ENCODE results near the gene KMT2C.

KMT2C gene

GRCh38 chr7:152128252-152128651 lies 307.6 kb downstream of the KMT2C start:
- Histone ChIP-seq H3K9me3 (replicated peaks; ENCODE audit: insufficient read depth, low read length) (no peaks in the 10 kb centered on the region), H4K20me1 (ENCODE audit: insufficient read depth, low read length) (no peaks in the 10 kb centered on the region), H3K9ac (ENCODE audit: low read length) (no peak overlapping the region), H3K4me2 (ENCODE audit: low read depth, low read length) (no peak overlapping the region), H3K4me1 (ENCODE audit: low read length) (no peaks in the 10 kb centered on the region), H3K9me2 (replicated peaks; ENCODE audit: insufficient read depth, low read length) (no peaks in the 10 kb centered on the region), H3K27ac (ENCODE audit: low read length) (no peak overlapping the region), H2AFZ (ENCODE audit: low read length) (no peak overlapping the region), H3K36me3 (replicated peaks; ENCODE audit: insufficient read depth, low read length) (peaks cover 6% of the 10 kb centered on the region; the same call in 1 of the 2 replicates), H3K79me2 (ENCODE audit: low read length) (no peaks in the 10 kb centered on the region), H3K4me3 (ENCODE audit: low read length) (no peak overlapping the region), H3K27me3 (replicated peaks; ENCODE audit: insufficient read depth, low read length) (no peaks in the 10 kb centered on the region), H3F3A (ENCODE audit: insufficient read depth, low read length) (no peaks in the 10 kb centered on the region)
- TF ChIP-seq EZH2 (optimal IDR thresholded peaks at IDR 0.05; ENCODE audit: low read depth, low read length) = no peak
- TF ChIP-seq EZH2phosphoT487 (IDR thresholded peaks at IDR 0.05; ENCODE audit: low read length) = no peak
- no peak for TF ChIP-seq CTCF (IDR thresholded peaks at IDR 0.05; ENCODE audit: low read length)
- DNase-seq = no peak

- Histone ChIP-seq H4K20me1 (ENCODE audit: insufficient read depth, low read length) (no peaks in the 10 kb centered on the region), H3K9me2 (replicated peaks; ENCODE audit: insufficient read depth, low read length) (no peaks in the 10 kb centered on the region), H3K9me3 (replicated peaks; ENCODE audit: insufficient read depth, low read length) (no peaks in the 10 kb centered on the region), H3K27ac (ENCODE audit: low read length) (no peak overlapping the region), H3K4me2 (ENCODE audit: low read depth, low read length) (no peak overlapping the region), H3K79me2 (ENCODE audit: low read length) (no peaks in the 10 kb centered on the region), H3K36me3 (replicated peaks; ENCODE audit: insufficient read depth, low read length) (peaks cover 6% of the 10 kb centered on the region; the same call in 1 of the 2 replicates), H3K4me3 (ENCODE audit: low read length) (no peak overlapping the region), H2AFZ (ENCODE audit: low read length) (no peak overlapping the region), H3F3A (ENCODE audit: insufficient read depth, low read length) (no peaks in the 10 kb centered on the region), H3K4me1 (ENCODE audit: low read length) (no peaks in the 10 kb centered on the region), H3K27me3 (replicated peaks; ENCODE audit: insufficient read depth, low read length) (no peaks in the 10 kb centered on the region), H3K9ac (ENCODE audit: low read length) (no peak overlapping the region)
- TF ChIP-seq CTCF (IDR thresholded peaks at IDR 0.05; ENCODE audit: low read length) (no peak), EZH2 (optimal IDR thresholded peaks at IDR 0.05; ENCODE audit: low read depth, low read length) (no peak), EZH2phosphoT487 (IDR thresholded peaks at IDR 0.05; ENCODE audit: low read length) (no peak)
- no peak for DNase-seq
Observed at GRCh38 chr7:152127229-152127628, 308.6 kb downstream of the KMT2C start.

- Histone ChIP-seq H3K79me2 (ENCODE audit: low read length) (no peaks in the 10 kb centered on the region), H3K36me3 (replicated peaks; ENCODE audit: insufficient read depth, low read length) (peaks cover 6% of the 10 kb centered on the region; the same call in 1 of the 2 replicates), H3F3A (ENCODE audit: insufficient read depth, low read length) (no peaks in the 10 kb centered on the region), H3K4me2 (ENCODE audit: low read depth, low read length) (no peak overlapping the region), H3K4me3 (ENCODE audit: low read length) (no peak overlapping the region), H3K27me3 (replicated peaks; ENCODE audit: insufficient read depth, low read length) (no peaks in the 10 kb centered on the region), H4K20me1 (ENCODE audit: insufficient read depth, low read length) (no peaks in the 10 kb centered on the region), H3K9ac (ENCODE audit: low read length) (no peak overlapping the region), H3K9me3 (replicated peaks; ENCODE audit: insufficient read depth, low read length) (no peaks in the 10 kb centered on the region), H3K9me2 (replicated peaks; ENCODE audit: insufficient read depth, low read length) (no peaks in the 10 kb centered on the region), H3K27ac (ENCODE audit: low read length) (no peak overlapping the region), H2AFZ (ENCODE audit: low read length) (no peak overlapping the region), H3K4me1 (ENCODE audit: low read length) (no peaks in the 10 kb centered on the region)
- TF ChIP-seq EZH2phosphoT487 (IDR thresholded peaks at IDR 0.05; ENCODE audit: low read length) (no peak), CTCF (IDR thresholded peaks at IDR 0.05; ENCODE audit: low read length) (no peak), EZH2 (optimal IDR thresholded peaks at IDR 0.05; ENCODE audit: low read depth, low read length) (no peak)
- no peak for DNase-seq
Observed at GRCh38 chr7:152126741-152127140, 309.1 kb downstream of the KMT2C start.
